GM12878 (cell line): ENCODE data around the gene LIN7A.

Experiments
- BRCA1 ChIP-seq: IDR thresholded peaks from 2 replicates; pipeline ENCODE4 v1.6.1; 2011; ENCODE audit warnings: low read depth, low read length, improper control_type of control experiment
- CTCF ChIP-seq, 3 experiments: IDR thresholded peaks in 2 of 3; conservative IDR thresholded peaks in 1 of 3; 2 replicates each; pipeline ENCODE4 v1.5.1; 2011; ENCODE audit warnings: low read depth in 3 of 3, low read length in 3 of 3, mild to moderate bottlenecking in 3 of 3, control low read depth in 2 of 3, moderate library complexity in 2 of 3, inconsistent platforms in 1 of 3, mixed read lengths in 1 of 3; ENCODE audit not compliant: control insufficient read depth in 2 of 3, insufficient read depth in 1 of 3; ENCODE audit errors: extremely low read depth in 1 of 3
- EP300 ChIP-seq, 2 experiments: fragments of 150-350 bp in 1 of 2; IDR thresholded peaks; 2 replicates each; pipeline ENCODE4 v1.6.1; 2011 to 2012; ENCODE audit warnings: low read depth in 2 of 2, low read length in 2 of 2, borderline replicate concordance in 1 of 2, improper control_type of control experiment in 1 of 2, inconsistent platforms in 1 of 2; ENCODE audit not compliant: control insufficient read depth in 1 of 2
- HDAC2 ChIP-seq: fragments of 200-600 bp; sonication (generic); IDR thresholded peaks from 2 replicates; pipeline ENCODE4 v1.6.1; 2017
- KLF5 ChIP-seq: fragments of 450-650 bp; IDR thresholded peaks from 2 replicates; pipeline ENCODE4 v1.6.1; 2014; ENCODE audit warnings: mild to moderate bottlenecking; ENCODE audit not compliant: partially characterized antibody
- MAX ChIP-seq: IDR thresholded peaks from 2 replicates; pipeline ENCODE4 v1.6.1; 2012; ENCODE audit warnings: low read depth, low read length, improper control_type of control experiment
- MLLT1 ChIP-seq: fragments of 450-650 bp; IDR thresholded peaks from 2 replicates; pipeline ENCODE4 v1.6.1; 2016; ENCODE audit warnings: mild to moderate bottlenecking
- NFIC ChIP-seq: IDR thresholded peaks from 2 replicates; pipeline ENCODE4 v1.6.1; 2012; ENCODE audit warnings: low read depth, mild to moderate bottlenecking, inconsistent platforms, low read length, moderate library complexity
- NFYB ChIP-seq: IDR thresholded peaks from 2 replicates; pipeline ENCODE4 v1.6.1; 2011; ENCODE audit warnings: low read depth, mild to moderate bottlenecking, low read length, improper control_type of control experiment, moderate library complexity; ENCODE audit not compliant: insufficient read depth
- RCOR1 ChIP-seq: conservative IDR thresholded peaks from 2 replicates; pipeline ENCODE4 v1.6.1; 2012; ENCODE audit warnings: low read depth, low read length, improper control_type of control experiment
- TARDBP ChIP-seq: IDR thresholded peaks from 2 replicates; pipeline ENCODE4 v1.6.1; 2016; ENCODE audit warnings: borderline replicate concordance
- YY1 ChIP-seq: IDR thresholded peaks from 2 replicates; pipeline ENCODE4 v1.6.1; 2011; ENCODE audit warnings: low read depth, mild to moderate bottlenecking, low read length

- no peak for TF ChIP-seq EP300 (IDR thresholded peaks at IDR 0.05; ENCODE audit: borderline replicate concordance in 1 of 2, control insufficient read depth in 1 of 2, low read depth in 2 of 2, low read length in 2 of 2)
- TF ChIP-seq CTCF (IDR thresholded peaks at IDR 0.05 in 2 of 3, conservative IDR thresholded peaks at IDR 0.05 in 1 of 3; ENCODE audit: control insufficient read depth in 2 of 3, extremely low read depth in 1 of 3, insufficient read depth in 1 of 3, low read depth in 3 of 3, low read length in 3 of 3), result no peak
- TF ChIP-seq RCOR1, result no peak
- TF ChIP-seq HDAC2, result no peak
- TF ChIP-seq NFIC, result no peak
- TF ChIP-seq BRCA1, result no peak
- no peak for TF ChIP-seq NFYB
- TF ChIP-seq MAX, result no peak
- TF ChIP-seq TARDBP, result no peak
- TF ChIP-seq MLLT1, result no peak
- TF ChIP-seq KLF5, result no peak
- no peak for TF ChIP-seq YY1
Observed at GRCh38 chr12:80925237-80925636, 12.5 kb downstream of the LIN7A start.
